ENCODE results near the gene ERVW-1.

GRCh38 chr7:92498557-92498956, 20.8 kb upstream of the ERVW-1 start:
- no peak for TF ChIP-seq ZNF274 (IDR thresholded peaks at IDR 0.05; ENCODE audit: low read depth, low read length)
- TF ChIP-seq SUZ12 (IDR thresholded peaks at IDR 0.05; ENCODE audit: extremely low read depth, insufficient read depth, insufficient read length): no peak
- no peak for TF ChIP-seq YY1 (IDR thresholded peaks at IDR 0.05; ENCODE audit: insufficient read depth, insufficient read length)
